ENCODE measurements around the gene ADAMTS1. TPM values are rescaled to one million over a fixed set of nuclear protein-coding genes. Genes with fewer than 3 reads are reported as not detected.

ADAMTS1 gene
- total and polyA plus RNA-seq, 2 of the 4 experiments (the other 2 are of a cell fraction) = 116 to 317 TPM

GRCh38 chr21:26797878-26798456 is 47.2 kb downstream of the ADAMTS1 start:
- TF ChIP-seq CEBPB (IDR thresholded peaks at IDR 0.05; ENCODE audit: low read depth, low read length) (no peak), SMC3 (IDR thresholded peaks at IDR 0.05; ENCODE audit: low read depth, low read length) (no peak), CHD1 (IDR thresholded peaks at IDR 0.05; ENCODE audit: low read depth, low read length) (no peak), USF2 (IDR thresholded peaks at IDR 0.05; ENCODE audit: low read depth, low read length) (no peak), ELK1 (IDR thresholded peaks at IDR 0.05; ENCODE audit: borderline replicate concordance, low read depth, low read length) (no peak), NFE2L2 (IDR thresholded peaks at IDR 0.05; ENCODE audit: low read depth, low read length) (no peak), RAD21 (IDR thresholded peaks at IDR 0.05; ENCODE audit: low read length) (no peak), MAZ (IDR thresholded peaks at IDR 0.05; ENCODE audit: borderline replicate concordance, low read depth, low read length) (no peak), MXI1 (IDR thresholded peaks at IDR 0.05; ENCODE audit: borderline replicate concordance, low read depth, low read length) (no peak)
- Histone ChIP-seq H3K56ac (ENCODE audit: extremely low read depth, insufficient read depth, low read length) (no peak overlapping the region), H3K79me1 (ENCODE audit: low read depth in 1 of 2, low read length in 2 of 2) (no peaks in the 10 kb centered on the region), H3K9ac (ENCODE audit: low read depth, low read length) (no peak overlapping the region), H2BK5ac (ENCODE audit: low read depth, low read length, poor library complexity, severe bottlenecking) (no peak overlapping the region), H3K4me1 (ENCODE audit: control insufficient read depth, insufficient read depth, low read length) (peaks cover 19% of the 10 kb centered on the region), H3K14ac (replicated peaks; ENCODE audit: low read depth, low read length) (no peak overlapping the region), H3K4me3 (ENCODE audit: insufficient read depth, low read depth, low read length) (no peak overlapping the region), H2BK15ac (ENCODE audit: low read depth, low read length) (no peak overlapping the region; the same call in 2 of the 3 replicates), H2AK5ac (ENCODE audit: low read depth, low read length) (peak overlapping the region; percentile 74), H3K23ac (ENCODE audit: low read depth, low read length) (no peak overlapping the region), H4K8ac (ENCODE audit: low read depth in 2 of 2, low read length in 2 of 2) (no peak overlapping the region), H3K9me1 (ENCODE audit: insufficient read depth, low read length) (no peaks in the 10 kb centered on the region), H3K27me3 (ENCODE audit: control insufficient read depth, insufficient read depth, low read length) (no peaks in the 10 kb centered on the region), H4K20me1 (ENCODE audit: insufficient read depth, low read length) (no peaks in the 10 kb centered on the region), H2BK20ac (ENCODE audit: low read depth, low read length) (no peak overlapping the region; the same call in 1 of the 2 replicates), H2AK9ac (replicated peaks; ENCODE audit: low read depth, low read length, poor library complexity) (no peak overlapping the region), H3K36me3 (ENCODE audit: control insufficient read depth, insufficient read depth, low read length) (no peaks in the 10 kb centered on the region), H3K4ac (ENCODE audit: low read depth, low read length) (peak overlapping the region; percentile 9; the same call in 1 of the 2 replicates), H2BK120ac (ENCODE audit: low read depth, low read length) (peak overlapping the region; percentile 0; the same call in 1 of the 2 replicates), H3K9me3 (ENCODE audit: control insufficient read depth, insufficient read depth, low read length) (peaks cover 7% of the 10 kb centered on the region), H4K91ac (ENCODE audit: insufficient read depth, low read depth, low read length) (no peak overlapping the region), H3K4me2 (ENCODE audit: low read depth, low read length) (no peak overlapping the region), H3K18ac (ENCODE audit: low read depth, low read length) (peak overlapping the region; percentile 75; the same call in 1 of the 2 replicates), H3K27ac (ENCODE audit: insufficient read depth, low read length) (no peak overlapping the region), H4K5ac (ENCODE audit: low read depth, low read length) (peak overlapping the region; percentile 45; the same call in 1 of the 2 replicates), H2AFZ (replicated peaks; ENCODE audit: low read length, poor library complexity) (no peak overlapping the region)
- in situ Hi-C loops (cut with MboI; ENCODE audit: low sequenced_read_pairs) = no loop called here
- ATAC-seq (ENCODE audit: low read depth) = no peak
- no peak for DNase-seq
- dilution Hi-C loops (cut with HindIII; ENCODE audit: low sequenced_read_pairs, unreplicated experiment) = no loop called here
- intact Hi-C loops (cut with micrococcal nuclease) = no loop called here
- ChIA-PET POLR2A (ENCODE audit: unreplicated experiment) (no interaction called here), CTCF (no interaction called here)
- BruUV-seq (replicated peaks) = no TSS peak
- WGBS, 2 experiments (ENCODE audit: extremely low coverage in 2 of 2, insufficient read length in 1 of 2) = 100% methylated on average over 1 of the region's 10 CpGs; no CpG with 5 or more reads in 1 of the 2 experiments
